K562 (cell line): ENCODE data around the gene THRSP. TPM values are rescaled to one million over a fixed set of nuclear protein-coding genes. Genes with fewer than 3 reads are reported as not detected.

ENCODE experiments used
- C11orf30 ChIP-seq: fragments of 450-650 bp; IDR thresholded peaks from 2 replicates; pipeline ENCODE4 v1.6.1; 2016; ENCODE audit warnings: low read depth, mild to moderate bottlenecking
- CEBPG ChIP-seq, 3 experiments: fragments of 200-800 bp in 1 of 3; sonication (Bioruptor generic) in 1 of 3; sonication (generic) in 1 of 3; formaldehyde crosslinking in 1 of 3; IDR thresholded peaks in 2 of 3; conservative IDR thresholded peaks in 1 of 3; 2 replicates each; pipeline versions ENCODE4 v1.6.1 to v1.8.0; 2016 to 2022; ENCODE audit warnings: missing compliant biosample characterization in 2 of 3, missing genetic modification characterization in 2 of 3, mild to moderate bottlenecking in 1 of 3, missing genetic modification reagents in 1 of 3
- DEAF1 ChIP-seq: fragments of 450-650 bp; formaldehyde crosslinking; IDR thresholded peaks from 2 replicates; pipeline ENCODE4 v1.4.0; 2020; ENCODE audit warnings: mild to moderate bottlenecking, moderate library complexity
- FOXP4 ChIP-seq: sonication (generic); formaldehyde crosslinking; IDR thresholded peaks from 2 replicates; pipeline ENCODE4 v1.8.0; 2022; ENCODE audit warnings: mild to moderate bottlenecking, missing genetic modification reagents, borderline replicate concordance
- HBP1 ChIP-seq: fragments of 450-650 bp; formaldehyde crosslinking; IDR thresholded peaks from 2 replicates; pipeline ENCODE4 v1.4.0; 2022; ENCODE audit warnings: missing genetic modification characterization
- HLTF ChIP-seq: fragments of 450-650 bp; IDR thresholded peaks from 2 replicates; pipeline ENCODE4 v1.6.1; 2016
- KLF1 ChIP-seq: fragments of 450-650 bp; IDR thresholded peaks from 2 replicates; pipeline ENCODE4 v1.6.1; 2016; ENCODE audit warnings: missing genetic modification characterization, missing compliant biosample characterization
- POLR2A ChIP-seq: fragments of 450-650 bp; conservative IDR thresholded peaks from 2 replicates; pipeline ENCODE4 v1.6.1; 2016
- RB1 ChIP-seq: fragments of 450-650 bp; IDR thresholded peaks from 2 replicates; pipeline ENCODE4 v1.6.1; 2017; ENCODE audit warnings: low read depth, mild to moderate bottlenecking
- SIX5 ChIP-seq, 2 experiments: IDR thresholded peaks; 2 replicates each; pipeline ENCODE4 v1.6.1; 2011; ENCODE audit warnings: low read length in 2 of 2, borderline replicate concordance in 1 of 2, low read depth in 1 of 2, mild to moderate bottlenecking in 1 of 2, moderate library complexity in 1 of 2; ENCODE audit not compliant: insufficient read depth in 1 of 2
- SMAD4 ChIP-seq: fragments of 250-450 bp; sonication (Bioruptor Pico); conservative IDR thresholded peaks from 2 replicates; pipeline ENCODE4 v1.8.0; 2021; ENCODE audit warnings: inconsistent platforms, mild to moderate bottlenecking, moderate library complexity
- SRSF3 ChIP-seq: fragments of 200-400 bp; formaldehyde crosslinking; IDR thresholded peaks from 2 replicates; pipeline ENCODE4 v1.6.1; 2016; ENCODE audit warnings: mild to moderate bottlenecking, low read length, moderate library complexity; ENCODE audit not compliant: insufficient read depth
- TAF1 ChIP-seq: IDR thresholded peaks from 2 replicates; pipeline ENCODE4 v1.6.1; 2011; ENCODE audit warnings: mild to moderate bottlenecking, low read length, moderate library complexity; ENCODE audit not compliant: insufficient read depth, control insufficient read depth, severe bottlenecking; ENCODE audit errors: extremely low read depth
- ZFP1 ChIP-seq: fragments of 450-650 bp; formaldehyde crosslinking; IDR thresholded peaks from 2 replicates; pipeline ENCODE4 v1.4.0; 2020; ENCODE audit warnings: mild to moderate bottlenecking, mixed read lengths
- ZNF316 ChIP-seq: fragments of 450-650 bp; IDR thresholded peaks from 2 replicates; pipeline ENCODE4 v1.6.1; 2016
- ZNF57 ChIP-seq: fragments of 450-650 bp; formaldehyde crosslinking; IDR thresholded peaks from 2 replicates; pipeline ENCODE4 v1.4.0; 2020; ENCODE audit warnings: mild to moderate bottlenecking, moderate library complexity
- ZNF609 ChIP-seq: sonication (generic); formaldehyde crosslinking; IDR thresholded peaks from 2 replicates; pipeline ENCODE4 v1.8.1; 2023; ENCODE audit warnings: missing genetic modification reagents, mild to moderate bottlenecking, borderline replicate concordance
- polyA plus RNA-seq, 8 experiments: library from polyadenylated mRNA; depleted of rRNA in 4 of 8; stranded (reverse) in 5 of 8; unstranded in 3 of 8; fragments of >200 nt; fragmentation: Nextera tagmentation in 2 of 8; fragmentation: Illumina TruSeq in 1 of 8; extraction: Ambion mirVana in 2 of 8; extraction: Trizol in 1 of 8; gene quantifications; 2 replicates each; pipeline versions ENCODE4 v1.2.1 to v1.2.3, GENCODE V29; 2011 to 2014; ENCODE audit warnings: inconsistent platforms in 1 of 8, missing spikeins in 1 of 8
- total RNA-seq, 7 experiments: library from RNA; depleted of rRNA in 6 of 7; stranded (reverse); fragments of >200 nt in 6 of 7; fragmentation: Illumina TruSeq in 2 of 7; extraction: Trizol in 2 of 7; gene quantifications; 2 replicates each; pipeline versions ENCODE4 v1.2.1 to v1.2.3, GENCODE V29; 2011 to 2021; ENCODE audit warnings: low replicate concordance in 1 of 7

The THRSP gene
- total and polyA plus RNA-seq, 9 of the 15 experiments (the other 6 are each of a cell fraction or from before 2014, with no cell fraction given), result 0.23 to 0.56 (median 0.31) TPM; not detected in 2

GRCh38 chr11:78080084-78080817 is 16.6 kb downstream of the THRSP start (continued):
- TF ChIP-seq HBP1 (no peak), CEBPG (CRISPR knock-in tag; IDR thresholded peaks at IDR 0.05) (no peak), CEBPG (tag; conservative IDR thresholded peaks at IDR 0.05 in 1 of 2, IDR thresholded peaks at IDR 0.05 in 1 of 2) (peak in 1 of 2 experiments; percentile 76; a peak in 2 of 4 replicates), SIX5 (IDR thresholded peaks at IDR 0.05; ENCODE audit: borderline replicate concordance in 1 of 2, insufficient read depth in 1 of 2, low read depth in 1 of 2, low read length in 2 of 2) (no peak), HLTF (peak; percentile 48; the same call in 1 of the 2 replicates), RB1 (no peak), SMAD4 (no peak), ZNF57 (CRISPR knock-in tag) (no peak), TAF1 (no peak), ZNF316 (peak; percentile 87), POLR2A (no peak), DEAF1 (no peak), FOXP4 (no peak; the same call in 1 of the 2 replicates), ZFP1 (CRISPR knock-in tag) (no peak), C11orf30 (peak; percentile 85), SRSF3 (no peak), ZNF609 (CRISPR knock-in tag) (no peak), KLF1 (no peak)
